Right lobe of liver (tissue), 4 donors: ENCODE measurements around the gene LRIT2.

Source experiments
- POLR2A ChIP-seq: fragments of 450-650 bp; IDR thresholded peaks from one replicate; pipeline ENCODE4 v1.6.1; 2017; ENCODE audit warnings: antibody characterized with exemption, mild to moderate bottlenecking
- TF ChIP-seq, protein P1 (sequence below), 4 donors: fragments of 200-600 bp in 3 of 4; fragments of 450-650 bp in 1 of 4; IDR thresholded peaks; one replicate each; pipeline versions ENCODE4 v1.5.1 to v1.8.0; 2016 to 2022; ENCODE audit warnings: antibody characterized with exemption in 4 of 4, mild to moderate bottlenecking in 2 of 4
- donor health status: DM: no; HTN: no; CAD: no.
- donor health status: DM: no; HTN: no; CAD: no.
- donor health status: DM: no; HTN: yes; CAD: no.

DNA sequence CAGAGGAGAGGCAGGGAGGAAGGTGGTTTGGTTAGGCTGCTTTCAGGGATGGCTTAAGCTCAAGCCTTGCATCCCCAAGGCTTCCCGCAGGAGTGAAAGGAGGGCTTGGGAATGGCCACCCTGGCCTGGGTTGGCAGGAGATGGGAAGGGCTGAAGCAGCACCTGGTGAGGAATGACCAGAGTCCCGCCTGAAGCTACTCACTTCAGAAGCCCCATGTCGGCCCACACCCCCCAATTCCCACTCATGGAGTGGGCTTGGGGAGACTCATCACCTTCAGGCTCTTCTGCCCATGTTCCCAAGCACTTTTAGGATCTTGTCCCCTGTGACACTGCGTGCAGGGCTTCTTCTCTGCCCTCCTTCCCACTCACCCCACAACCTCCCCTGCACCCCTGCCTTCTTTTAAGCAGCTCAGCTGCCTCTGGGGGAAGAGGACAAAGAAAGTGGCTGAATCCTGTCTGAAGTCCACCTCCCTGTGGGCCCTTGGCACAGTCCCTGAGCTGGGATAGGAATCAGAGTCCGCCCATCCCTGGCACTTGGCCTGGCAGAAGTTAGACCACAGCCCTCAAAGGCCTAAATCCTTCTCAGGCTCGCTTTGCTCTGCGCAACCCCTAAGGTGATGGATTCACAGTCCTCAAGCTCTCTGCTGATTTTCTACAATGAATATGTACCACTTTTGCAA is 36.0 kb upstream of the LRIT2 start:
- TF ChIP-seq, protein P1, sequence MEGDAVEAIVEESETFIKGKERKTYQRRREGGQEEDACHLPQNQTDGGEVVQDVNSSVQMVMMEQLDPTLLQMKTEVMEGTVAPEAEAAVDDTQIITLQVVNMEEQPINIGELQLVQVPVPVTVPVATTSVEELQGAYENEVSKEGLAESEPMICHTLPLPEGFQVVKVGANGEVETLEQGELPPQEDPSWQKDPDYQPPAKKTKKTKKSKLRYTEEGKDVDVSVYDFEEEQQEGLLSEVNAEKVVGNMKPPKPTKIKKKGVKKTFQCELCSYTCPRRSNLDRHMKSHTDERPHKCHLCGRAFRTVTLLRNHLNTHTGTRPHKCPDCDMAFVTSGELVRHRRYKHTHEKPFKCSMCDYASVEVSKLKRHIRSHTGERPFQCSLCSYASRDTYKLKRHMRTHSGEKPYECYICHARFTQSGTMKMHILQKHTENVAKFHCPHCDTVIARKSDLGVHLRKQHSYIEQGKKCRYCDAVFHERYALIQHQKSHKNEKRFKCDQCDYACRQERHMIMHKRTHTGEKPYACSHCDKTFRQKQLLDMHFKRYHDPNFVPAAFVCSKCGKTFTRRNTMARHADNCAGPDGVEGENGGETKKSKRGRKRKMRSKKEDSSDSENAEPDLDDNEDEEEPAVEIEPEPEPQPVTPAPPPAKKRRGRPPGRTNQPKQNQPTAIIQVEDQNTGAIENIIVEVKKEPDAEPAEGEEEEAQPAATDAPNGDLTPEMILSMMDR (IDR thresholded peaks at IDR 0.05) = no peak
- TF ChIP-seq POLR2A = no peak
